Cardiac fibroblast (primary cell): Measurements from ENCODE around the gene CALCB.

ENCODE experiments used
- DNase-seq, 2 donors: peaks; one replicate each; pipeline versions ENCODE4 v3.0.0 to v3.0.0-alpha.2; 2010; ENCODE audit warnings: low read depth in 2 of 2
- H3K4me3 ChIP-seq, 2 donors: replicated peaks in 1 of 2; 1 replicate in 1 of 2; 2 replicates in 1 of 2; pipeline ENCODE4 v1.5.1; 2011; ENCODE audit warnings: low read depth in 2 of 2, low read length in 2 of 2, mild to moderate bottlenecking in 2 of 2, moderate library complexity in 1 of 2
- TF ChIP-seq, protein P1 (sequence below): IDR thresholded peaks from one replicate; pipeline ENCODE4 v1.5.1; 2011; ENCODE audit warnings: low read depth, mild to moderate bottlenecking, low read length, inconsistent platforms

CALCB gene

DNA sequence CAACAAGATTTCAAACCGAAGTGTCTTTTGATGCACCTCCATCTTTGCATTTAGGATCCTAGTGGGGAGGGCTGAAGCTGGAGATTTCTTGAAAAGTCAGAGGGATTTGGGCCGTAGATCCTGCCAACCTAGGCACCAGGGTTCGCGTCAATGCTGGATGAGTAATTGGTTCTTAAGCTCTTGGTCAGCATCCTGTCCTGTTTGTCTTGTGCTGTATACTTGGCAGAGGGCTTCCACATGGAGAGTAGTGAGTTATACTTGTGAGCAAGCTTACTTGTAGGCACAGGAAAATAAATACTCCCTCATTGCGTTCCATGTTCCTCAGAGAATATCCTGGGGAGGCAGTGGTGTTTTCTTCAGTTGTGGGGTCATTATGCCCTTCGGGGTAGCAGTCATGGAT lies 53.9 kb downstream of the CALCB start:
- H3K4me3 ChIP-seq: no peak overlapping the region
- DNase-seq: peak; percentile 68 to 97
- TF ChIP-seq, protein P1, sequence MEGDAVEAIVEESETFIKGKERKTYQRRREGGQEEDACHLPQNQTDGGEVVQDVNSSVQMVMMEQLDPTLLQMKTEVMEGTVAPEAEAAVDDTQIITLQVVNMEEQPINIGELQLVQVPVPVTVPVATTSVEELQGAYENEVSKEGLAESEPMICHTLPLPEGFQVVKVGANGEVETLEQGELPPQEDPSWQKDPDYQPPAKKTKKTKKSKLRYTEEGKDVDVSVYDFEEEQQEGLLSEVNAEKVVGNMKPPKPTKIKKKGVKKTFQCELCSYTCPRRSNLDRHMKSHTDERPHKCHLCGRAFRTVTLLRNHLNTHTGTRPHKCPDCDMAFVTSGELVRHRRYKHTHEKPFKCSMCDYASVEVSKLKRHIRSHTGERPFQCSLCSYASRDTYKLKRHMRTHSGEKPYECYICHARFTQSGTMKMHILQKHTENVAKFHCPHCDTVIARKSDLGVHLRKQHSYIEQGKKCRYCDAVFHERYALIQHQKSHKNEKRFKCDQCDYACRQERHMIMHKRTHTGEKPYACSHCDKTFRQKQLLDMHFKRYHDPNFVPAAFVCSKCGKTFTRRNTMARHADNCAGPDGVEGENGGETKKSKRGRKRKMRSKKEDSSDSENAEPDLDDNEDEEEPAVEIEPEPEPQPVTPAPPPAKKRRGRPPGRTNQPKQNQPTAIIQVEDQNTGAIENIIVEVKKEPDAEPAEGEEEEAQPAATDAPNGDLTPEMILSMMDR: no peak
